ENCODE measurements around the gene WLS.
"Not testable (repeated sequence)": the region's sequence is repeated elsewhere in the genome, so short reads cannot be mapped to it uniquely, and the experiment has no call there.

The WLS gene

GRCh38 chr1:68271596-68271995 is 39.3 kb upstream of the WLS start:
- no peak for TF ChIP-seq CTCF (IDR thresholded peaks at IDR 0.05; ENCODE audit: control insufficient read depth, insufficient read depth, low read depth, low read length, missing control alignments)
- no peak overlapping the region for H3K4me3 ChIP-seq (ENCODE audit: control insufficient read depth, low read depth, low read length)
- no peak for DNase-seq (ENCODE audit: low read depth)

GRCh38 chr1:68270951-68271350 is 38.6 kb upstream of the WLS start:
- no peak for TF ChIP-seq CTCF (IDR thresholded peaks at IDR 0.05; ENCODE audit: control insufficient read depth, insufficient read depth, low read depth, low read length, missing control alignments)
- DNase-seq (ENCODE audit: low read depth): no peak
- H3K4me3 ChIP-seq (ENCODE audit: control insufficient read depth, low read depth, low read length): no peak overlapping the region

- H3K4me3 ChIP-seq (ENCODE audit: control insufficient read depth, low read depth, low read length): no peak overlapping the region
- DNase-seq (ENCODE audit: low read depth): no peak
- TF ChIP-seq CTCF (IDR thresholded peaks at IDR 0.05; ENCODE audit: control insufficient read depth, insufficient read depth, low read depth, low read length, missing control alignments): no peak
These were observed 37.5 kb upstream of the WLS start for GRCh38 chr1:68269637-68270430.

- TF ChIP-seq CTCF (IDR thresholded peaks at IDR 0.05; ENCODE audit: control insufficient read depth, insufficient read depth, low read depth, low read length, missing control alignments): no peak
- DNase-seq (ENCODE audit: low read depth): no peak
- H3K4me3 ChIP-seq (ENCODE audit: control insufficient read depth, low read depth, low read length): no peak overlapping the region
These were observed 36.7 kb upstream of the WLS start for GRCh38 chr1:68268896-68269483.

- H3K4me3 ChIP-seq (ENCODE audit: control insufficient read depth, low read depth, low read length); DNase-seq (ENCODE audit: low read depth): not testable (repeated sequence)
These were observed 24.5 kb upstream of the WLS start for GRCh38 chr1:68256824-68257223.

- no peak for TF ChIP-seq CTCF (IDR thresholded peaks at IDR 0.05; ENCODE audit: control insufficient read depth, insufficient read depth, low read depth, low read length, missing control alignments)
- no peak overlapping the region for H3K4me3 ChIP-seq (ENCODE audit: control insufficient read depth, low read depth, low read length)
- no peak for DNase-seq (ENCODE audit: low read depth)
These were observed 23.0 kb upstream of the WLS start for GRCh38 chr1:68255301-68255700.

- no peak overlapping the region for H3K4me3 ChIP-seq (ENCODE audit: control insufficient read depth, low read depth, low read length)
- no peak for TF ChIP-seq CTCF (IDR thresholded peaks at IDR 0.05; ENCODE audit: control insufficient read depth, insufficient read depth, low read depth, low read length, missing control alignments)
- no peak for DNase-seq (ENCODE audit: low read depth)
These were observed 22.4 kb upstream of the WLS start for GRCh38 chr1:68254667-68255226.
